ENCODE measurements around the gene CREB3L2.

CREB3L2 gene

GRCh38 chr7:137898839-137899721 lies 102.8 kb downstream of the CREB3L2 start:
- peak; percentile 87 for ATAC-seq
- DNase-seq, result peak; percentile 87

- peak; percentile 35 for DNase-seq
- peak; percentile 78 for ATAC-seq
Measured at GRCh38 chr7:137895301-137896221, 106.3 kb downstream of the CREB3L2 start.

GRCh38 chr7:137893143-137893742 lies 108.6 kb downstream of the CREB3L2 start:
- no peak for DNase-seq
- ATAC-seq, result no peak

- DNase-seq (no peak), ATAC-seq (no peak)
Measured at GRCh38 chr7:137891016-137891655, 110.8 kb downstream of the CREB3L2 start.

GRCh38 chr7:137890449-137890921 lies 111.4 kb downstream of the CREB3L2 start:
- no peak for DNase-seq

GRCh38 chr7:137888241-137888640 lies 113.6 kb downstream of the CREB3L2 start:
- ATAC-seq (no peak), DNase-seq (no peak)

More at GRCh38 chr7:137890449-137890921, 111.4 kb downstream of the CREB3L2 start:
- no peak for ATAC-seq

- no peak for ATAC-seq
Measured at GRCh38 chr7:137886746-137887145, 115.1 kb downstream of the CREB3L2 start.

GRCh38 chr7:137886281-137886680 lies 115.6 kb downstream of the CREB3L2 start:
- ATAC-seq, result no peak
- DNase-seq, result no peak

More at GRCh38 chr7:137886746-137887145, 115.1 kb downstream of the CREB3L2 start:
- DNase-seq, result no peak

- no peak for DNase-seq
- ATAC-seq, result no peak
Measured at GRCh38 chr7:137885678-137886077, 116.2 kb downstream of the CREB3L2 start.

GRCh38 chr7:137882806-137883205 lies 119.1 kb downstream of the CREB3L2 start:
- DNase-seq (no peak), ATAC-seq (no peak)

- peak; percentile 32 for DNase-seq
Measured at GRCh38 chr7:137882261-137882668, 119.6 kb downstream of the CREB3L2 start.

GRCh38 chr7:137881607-137882260 lies 120.2 kb downstream of the CREB3L2 start:
- DNase-seq, result no peak
- peak; percentile 26 for ATAC-seq

More at GRCh38 chr7:137882261-137882668, 119.6 kb downstream of the CREB3L2 start:
- peak; percentile 96 for ATAC-seq

- ATAC-seq (no peak), DNase-seq (no peak)
Measured at GRCh38 chr7:137880432-137880831, 121.5 kb downstream of the CREB3L2 start.

GRCh38 chr7:137879357-137880158 lies 122.3 kb downstream of the CREB3L2 start:
- ATAC-seq (peak; percentile 50), DNase-seq (no peak)

GRCh38 chr7:137878333-137878961 lies 123.4 kb downstream of the CREB3L2 start:
- ATAC-seq, result no peak

GRCh38 chr7:137877027-137877675 lies 124.7 kb downstream of the CREB3L2 start:
- ATAC-seq, result no peak

More at GRCh38 chr7:137878333-137878961, 123.4 kb downstream of the CREB3L2 start:
- no peak for DNase-seq

GRCh38 chr7:137875746-137876145 lies 126.1 kb downstream of the CREB3L2 start:
- no peak for DNase-seq
- no peak for ATAC-seq

More at GRCh38 chr7:137877027-137877675, 124.7 kb downstream of the CREB3L2 start:
- no peak for DNase-seq

- ATAC-seq (peak; percentile 56), DNase-seq (no peak)
Measured at GRCh38 chr7:137873979-137874777, 127.7 kb downstream of the CREB3L2 start.

Measured in stimulated activated naive CD8-positive, alpha-beta T cell treated with anti-CD3 and anti-CD28 coated beads, Interleukin-15, Interleukin-2, amounts not matched to agents 100 U/mL and 50 U/mL, for 24 hours (primary cell).